Measurements from ENCODE around the gene VKORC1.

VKORC1 gene

DNA sequence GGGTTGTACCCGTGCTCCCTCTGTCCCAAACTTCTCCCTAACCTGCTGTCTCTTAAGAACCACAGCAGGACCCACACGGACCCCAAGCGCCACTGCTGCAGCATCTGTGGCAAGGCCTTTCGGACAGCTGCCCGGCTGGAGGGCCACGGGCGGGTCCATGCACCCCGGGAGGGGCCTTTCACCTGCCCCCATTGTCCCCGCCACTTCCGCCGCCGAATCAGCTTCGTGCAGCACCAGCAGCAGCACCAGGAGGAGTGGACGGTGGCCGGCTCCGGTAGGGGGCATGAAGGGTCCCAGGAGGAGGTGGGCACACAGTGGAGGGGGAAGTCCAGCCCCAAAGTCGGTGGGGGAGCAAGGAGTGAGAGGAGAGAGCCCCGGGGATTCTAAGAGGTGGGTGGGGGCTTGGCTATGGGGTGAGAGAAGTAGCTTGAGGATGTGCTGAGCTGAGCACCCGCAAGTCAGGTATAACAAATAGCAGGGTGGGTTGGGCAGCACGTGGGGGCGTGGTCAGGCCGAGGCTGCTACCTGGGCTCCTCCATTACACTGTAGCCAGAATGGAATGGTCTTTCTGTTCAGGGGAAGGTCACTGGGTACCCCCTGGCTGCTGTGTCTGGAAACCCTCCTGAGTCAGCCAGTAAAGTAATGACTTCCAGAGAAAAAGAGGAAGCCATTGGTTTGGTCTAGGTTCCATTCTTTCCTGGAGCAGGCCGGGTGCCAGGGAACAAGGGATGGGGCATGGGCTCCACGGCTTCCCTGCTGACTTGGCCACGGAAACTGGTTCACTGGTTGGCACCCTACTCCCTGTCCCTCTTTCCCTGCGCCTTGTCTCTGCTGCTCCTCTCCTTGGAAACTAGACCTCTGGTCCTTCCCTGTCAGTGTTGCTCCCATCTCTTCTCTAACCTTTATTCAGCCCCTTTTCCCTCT, 12.9 kb downstream of the VKORC1 start (continued):
- TF ChIP-seq, protein P1, sequence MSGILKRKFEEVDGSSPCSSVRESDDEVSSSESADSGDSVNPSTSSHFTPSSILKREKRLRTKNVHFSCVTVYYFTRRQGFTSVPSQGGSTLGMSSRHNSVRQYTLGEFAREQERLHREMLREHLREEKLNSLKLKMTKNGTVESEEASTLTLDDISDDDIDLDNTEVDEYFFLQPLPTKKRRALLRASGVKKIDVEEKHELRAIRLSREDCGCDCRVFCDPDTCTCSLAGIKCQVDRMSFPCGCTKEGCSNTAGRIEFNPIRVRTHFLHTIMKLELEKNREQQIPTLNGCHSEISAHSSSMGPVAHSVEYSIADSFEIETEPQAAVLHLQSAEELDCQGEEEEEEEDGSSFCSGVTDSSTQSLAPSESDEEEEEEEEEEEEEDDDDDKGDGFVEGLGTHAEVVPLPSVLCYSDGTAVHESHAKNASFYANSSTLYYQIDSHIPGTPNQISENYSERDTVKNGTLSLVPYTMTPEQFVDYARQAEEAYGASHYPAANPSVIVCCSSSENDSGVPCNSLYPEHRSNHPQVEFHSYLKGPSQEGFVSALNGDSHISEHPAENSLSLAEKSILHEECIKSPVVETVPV (CRISPR knock-in tag; IDR thresholded peaks at IDR 0.05) = no peak
- no peak for TF ChIP-seq ISL1 (CRISPR knock-in tag; IDR thresholded peaks at IDR 0.05)
- TF ChIP-seq, protein P2, sequence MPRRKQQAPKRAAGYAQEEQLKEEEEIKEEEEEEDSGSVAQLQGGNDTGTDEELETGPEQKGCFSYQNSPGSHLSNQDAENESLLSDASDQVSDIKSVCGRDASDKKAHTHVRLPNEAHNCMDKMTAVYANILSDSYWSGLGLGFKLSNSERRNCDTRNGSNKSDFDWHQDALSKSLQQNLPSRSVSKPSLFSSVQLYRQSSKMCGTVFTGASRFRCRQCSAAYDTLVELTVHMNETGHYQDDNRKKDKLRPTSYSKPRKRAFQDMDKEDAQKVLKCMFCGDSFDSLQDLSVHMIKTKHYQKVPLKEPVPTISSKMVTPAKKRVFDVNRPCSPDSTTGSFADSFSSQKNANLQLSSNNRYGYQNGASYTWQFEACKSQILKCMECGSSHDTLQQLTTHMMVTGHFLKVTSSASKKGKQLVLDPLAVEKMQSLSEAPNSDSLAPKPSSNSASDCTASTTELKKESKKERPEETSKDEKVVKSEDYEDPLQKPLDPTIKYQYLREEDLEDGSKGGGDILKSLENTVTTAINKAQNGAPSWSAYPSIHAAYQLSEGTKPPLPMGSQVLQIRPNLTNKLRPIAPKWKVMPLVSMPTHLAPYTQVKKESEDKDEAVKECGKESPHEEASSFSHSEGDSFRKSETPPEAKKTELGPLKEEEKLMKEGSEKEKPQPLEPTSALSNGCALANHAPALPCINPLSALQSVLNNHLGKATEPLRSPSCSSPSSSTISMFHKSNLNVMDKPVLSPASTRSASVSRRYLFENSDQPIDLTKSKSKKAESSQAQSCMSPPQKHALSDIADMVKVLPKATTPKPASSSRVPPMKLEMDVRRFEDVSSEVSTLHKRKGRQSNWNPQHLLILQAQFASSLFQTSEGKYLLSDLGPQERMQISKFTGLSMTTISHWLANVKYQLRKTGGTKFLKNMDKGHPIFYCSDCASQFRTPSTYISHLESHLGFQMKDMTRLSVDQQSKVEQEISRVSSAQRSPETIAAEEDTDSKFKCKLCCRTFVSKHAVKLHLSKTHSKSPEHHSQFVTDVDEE (CRISPR knock-in tag; IDR thresholded peaks at IDR 0.05) = no peak
- no peak for TF ChIP-seq PPARA (CRISPR knock-in tag; IDR thresholded peaks at IDR 0.05; ENCODE audit: borderline replicate concordance)
- no peak for TF ChIP-seq ZNF565 (CRISPR knock-in tag; conservative IDR thresholded peaks at IDR 0.05; ENCODE audit: low read depth)
- TF ChIP-seq RARB (CRISPR knock-in tag; IDR thresholded peaks at IDR 0.05) = no peak

DNA sequence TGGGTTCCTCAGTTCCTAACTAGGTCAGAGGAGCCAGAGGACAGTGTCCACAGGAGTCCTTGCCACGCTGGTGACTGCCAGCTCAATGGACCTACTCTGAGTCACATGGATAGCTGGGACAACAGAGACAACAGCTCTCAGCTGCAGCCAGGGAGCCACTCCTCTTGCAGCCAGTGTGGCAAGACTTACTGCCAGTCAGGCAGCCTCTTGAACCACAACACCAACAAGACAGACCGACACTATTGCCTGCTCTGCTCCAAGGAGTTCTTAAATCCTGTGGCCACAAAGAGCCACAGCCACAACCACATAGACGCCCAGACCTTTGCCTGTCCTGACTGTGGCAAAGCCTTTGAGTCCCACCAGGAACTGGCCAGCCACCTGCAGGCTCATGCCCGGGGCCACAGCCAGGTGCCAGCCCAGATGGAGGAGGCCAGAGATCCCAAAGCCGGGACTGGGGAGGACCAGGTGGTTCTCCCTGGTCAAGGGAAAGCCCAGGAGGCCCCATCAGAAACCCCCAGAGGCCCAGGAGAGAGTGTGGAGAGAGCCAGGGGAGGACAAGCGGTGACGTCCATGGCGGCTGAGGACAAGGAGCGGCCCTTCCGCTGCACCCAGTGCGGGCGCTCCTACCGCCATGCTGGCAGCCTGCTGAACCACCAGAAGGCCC, 13.7 kb downstream of the VKORC1 start:
- TF ChIP-seq ZNF8 (CRISPR knock-in tag; IDR thresholded peaks at IDR 0.05) (no peak), BACH2 (CRISPR knock-in tag; IDR thresholded peaks at IDR 0.05; ENCODE audit: borderline replicate concordance) (no peak), ARNTL (CRISPR knock-in tag; IDR thresholded peaks at IDR 0.05; ENCODE audit: borderline replicate concordance, low read depth) (no peak), OSR1 (CRISPR knock-in tag; IDR thresholded peaks at IDR 0.05) (no peak)
- TF ChIP-seq, protein P3, sequence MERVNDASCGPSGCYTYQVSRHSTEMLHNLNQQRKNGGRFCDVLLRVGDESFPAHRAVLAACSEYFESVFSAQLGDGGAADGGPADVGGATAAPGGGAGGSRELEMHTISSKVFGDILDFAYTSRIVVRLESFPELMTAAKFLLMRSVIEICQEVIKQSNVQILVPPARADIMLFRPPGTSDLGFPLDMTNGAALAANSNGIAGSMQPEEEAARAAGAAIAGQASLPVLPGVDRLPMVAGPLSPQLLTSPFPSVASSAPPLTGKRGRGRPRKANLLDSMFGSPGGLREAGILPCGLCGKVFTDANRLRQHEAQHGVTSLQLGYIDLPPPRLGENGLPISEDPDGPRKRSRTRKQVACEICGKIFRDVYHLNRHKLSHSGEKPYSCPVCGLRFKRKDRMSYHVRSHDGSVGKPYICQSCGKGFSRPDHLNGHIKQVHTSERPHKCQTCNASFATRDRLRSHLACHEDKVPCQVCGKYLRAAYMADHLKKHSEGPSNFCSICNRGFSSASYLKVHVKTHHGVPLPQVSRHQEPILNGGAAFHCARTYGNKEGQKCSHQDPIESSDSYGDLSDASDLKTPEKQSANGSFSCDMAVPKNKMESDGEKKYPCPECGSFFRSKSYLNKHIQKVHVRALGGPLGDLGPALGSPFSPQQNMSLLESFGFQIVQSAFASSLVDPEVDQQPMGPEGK (CRISPR knock-in tag; IDR thresholded peaks at IDR 0.05; ENCODE audit: borderline replicate concordance) = no peak
- no peak for ATAC-seq

DNA sequence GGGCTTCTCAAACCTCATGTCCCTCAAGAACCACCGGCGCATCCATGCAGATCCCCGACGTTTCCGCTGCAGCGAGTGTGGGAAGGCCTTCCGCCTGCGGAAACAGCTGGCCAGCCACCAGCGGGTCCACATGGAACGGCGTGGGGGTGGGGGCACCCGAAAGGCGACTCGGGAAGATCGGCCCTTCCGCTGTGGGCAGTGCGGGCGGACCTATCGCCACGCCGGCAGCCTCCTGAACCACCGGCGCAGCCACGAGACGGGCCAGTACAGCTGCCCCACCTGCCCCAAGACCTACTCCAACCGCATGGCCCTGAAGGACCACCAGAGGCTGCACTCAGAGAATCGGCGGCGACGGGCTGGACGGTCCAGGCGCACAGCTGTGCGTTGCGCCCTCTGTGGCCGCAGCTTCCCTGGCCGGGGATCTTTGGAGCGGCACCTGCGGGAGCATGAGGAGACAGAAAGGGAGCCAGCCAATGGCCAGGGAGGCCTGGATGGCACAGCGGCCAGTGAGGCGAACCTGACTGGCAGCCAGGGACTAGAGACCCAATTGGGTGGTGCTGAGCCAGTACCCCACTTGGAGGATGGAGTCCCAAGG, 14.5 kb downstream of the VKORC1 start:
- TF ChIP-seq ZFP30 (CRISPR knock-in tag; IDR thresholded peaks at IDR 0.05) (no peak), GLIS3 (CRISPR knock-in tag; IDR thresholded peaks at IDR 0.05) (no peak), ISL1 (CRISPR knock-in tag; IDR thresholded peaks at IDR 0.05) (no peak), SNAI2 (CRISPR knock-in tag; IDR thresholded peaks at IDR 0.05) (no peak), RARB (CRISPR knock-in tag; IDR thresholded peaks at IDR 0.05) (no peak), ZC3H10 (CRISPR knock-in tag; IDR thresholded peaks at IDR 0.05) (no peak)
- TF ChIP-seq, protein P1 (CRISPR knock-in tag; IDR thresholded peaks at IDR 0.05) = no peak
- ATAC-seq = no peak

DNA sequence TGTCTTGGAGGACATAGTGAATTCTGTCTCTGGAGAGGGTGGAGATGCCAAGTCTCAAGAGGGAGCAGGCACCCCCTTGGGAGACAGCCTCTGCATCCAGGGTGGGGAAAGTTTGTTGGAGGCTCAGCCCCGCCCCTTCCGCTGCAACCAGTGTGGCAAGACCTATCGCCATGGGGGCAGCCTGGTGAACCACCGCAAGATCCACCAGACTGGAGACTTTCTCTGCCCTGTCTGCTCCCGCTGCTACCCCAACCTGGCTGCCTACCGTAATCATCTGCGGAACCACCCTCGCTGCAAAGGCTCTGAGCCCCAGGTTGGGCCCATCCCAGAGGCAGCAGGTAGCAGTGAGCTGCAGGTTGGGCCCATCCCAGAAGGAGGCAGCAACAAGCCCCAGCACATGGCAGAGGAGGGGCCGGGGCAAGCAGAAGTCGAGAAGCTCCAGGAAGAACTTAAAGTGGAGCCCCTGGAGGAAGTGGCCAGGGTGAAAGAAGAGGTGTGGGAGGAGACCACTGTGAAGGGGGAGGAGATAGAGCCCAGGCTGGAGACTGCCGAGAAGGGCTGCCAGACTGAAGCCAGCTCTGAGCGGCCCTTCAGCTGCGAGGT, 15.2 kb downstream of the VKORC1 start:
- no peak for TF ChIP-seq ZFP30 (CRISPR knock-in tag; IDR thresholded peaks at IDR 0.05)
- TF ChIP-seq RARB (CRISPR knock-in tag; IDR thresholded peaks at IDR 0.05) = no peak
- TF ChIP-seq, protein P2 (CRISPR knock-in tag; IDR thresholded peaks at IDR 0.05) = no peak
- no peak for TF ChIP-seq ARNTL (CRISPR knock-in tag; IDR thresholded peaks at IDR 0.05; ENCODE audit: borderline replicate concordance, low read depth)
- no peak for TF ChIP-seq BACH2 (CRISPR knock-in tag; IDR thresholded peaks at IDR 0.05; ENCODE audit: borderline replicate concordance)
- TF ChIP-seq, protein P4, sequence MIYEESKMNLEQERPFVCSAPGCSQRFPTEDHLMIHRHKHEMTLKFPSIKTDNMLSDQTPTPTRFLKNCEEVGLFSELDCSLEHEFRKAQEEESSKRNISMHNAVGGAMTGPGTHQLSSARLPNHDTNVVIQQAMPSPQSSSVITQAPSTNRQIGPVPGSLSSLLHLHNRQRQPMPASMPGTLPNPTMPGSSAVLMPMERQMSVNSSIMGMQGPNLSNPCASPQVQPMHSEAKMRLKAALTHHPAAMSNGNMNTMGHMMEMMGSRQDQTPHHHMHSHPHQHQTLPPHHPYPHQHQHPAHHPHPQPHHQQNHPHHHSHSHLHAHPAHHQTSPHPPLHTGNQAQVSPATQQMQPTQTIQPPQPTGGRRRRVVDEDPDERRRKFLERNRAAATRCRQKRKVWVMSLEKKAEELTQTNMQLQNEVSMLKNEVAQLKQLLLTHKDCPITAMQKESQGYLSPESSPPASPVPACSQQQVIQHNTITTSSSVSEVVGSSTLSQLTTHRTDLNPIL (CRISPR knock-in tag; IDR thresholded peaks at IDR 0.05; ENCODE audit: low read depth) = no peak
- no peak for TF ChIP-seq ZNF565 (CRISPR knock-in tag; conservative IDR thresholded peaks at IDR 0.05; ENCODE audit: low read depth)
- TF ChIP-seq GLIS3 (CRISPR knock-in tag; IDR thresholded peaks at IDR 0.05) = no peak
- no peak for TF ChIP-seq ZNF70 (CRISPR knock-in tag; IDR thresholded peaks at IDR 0.05)
- ATAC-seq = no peak

All from SK-N-SH treated with all-trans-retinoic acid at 6 μM for 48 hours (cell line).